H9 (cell line): ENCODE measurements around the gene SLC44A3. TPM values are rescaled to one million over a fixed set of nuclear protein-coding genes. Genes with fewer than 3 reads are reported as not detected.

Experiments
- DNase-seq: peaks from one replicate; pipeline ENCODE4 v3.0.0-alpha.2; 2017
- H2AFZ ChIP-seq: one replicate; pipeline ENCODE4 v1.6.1; 2013; ENCODE audit warnings: mild to moderate bottlenecking, low read length, control low read depth, moderate library complexity
- H2AK5ac ChIP-seq: 2 replicates; pipeline ENCODE4 v1.6.1; 2013; ENCODE audit warnings: low read length, control low read depth, mixed read lengths; ENCODE audit not compliant: insufficient read length
- H2BK120ac ChIP-seq: one replicate; pipeline ENCODE4 v1.6.1; 2013; ENCODE audit warnings: low read depth, mild to moderate bottlenecking, low read length, control low read depth, inconsistent platforms; ENCODE audit not compliant: poor library complexity, severe bottlenecking
- H2BK12ac ChIP-seq: 2 replicates; pipeline ENCODE4 v1.6.1; 2013; ENCODE audit warnings: low read length, control low read depth, mixed read lengths, low read depth; ENCODE audit not compliant: insufficient read length
- H2BK15ac ChIP-seq: 2 replicates; pipeline ENCODE4 v1.6.1; 2013; ENCODE audit warnings: low read depth, low read length, control low read depth
- H2BK20ac ChIP-seq: one replicate; pipeline ENCODE4 v1.6.1; 2013; ENCODE audit warnings: low read depth, mild to moderate bottlenecking, low read length, control low read depth, inconsistent platforms; ENCODE audit not compliant: poor library complexity, severe bottlenecking
- H2BK5ac ChIP-seq: 2 replicates; pipeline ENCODE4 v1.6.1; 2013; ENCODE audit warnings: low read length, control low read depth, mixed read lengths; ENCODE audit not compliant: insufficient read length
- H3K14ac ChIP-seq: 2 replicates; pipeline ENCODE4 v1.6.1; 2013; ENCODE audit warnings: low read length, control low read depth; ENCODE audit not compliant: insufficient read depth
- H3K18ac ChIP-seq: 2 replicates; pipeline ENCODE4 v1.6.1; 2013; ENCODE audit warnings: low read depth, mild to moderate bottlenecking, mixed read lengths, low read length, control low read depth; ENCODE audit not compliant: insufficient read length
- H3K23ac ChIP-seq: 2 replicates; pipeline ENCODE4 v1.6.1; 2013; ENCODE audit warnings: low read length, control low read depth, mixed read lengths, low read depth; ENCODE audit not compliant: insufficient read length
- H3K23me2 ChIP-seq: 2 replicates; pipeline ENCODE4 v1.6.1; 2013; ENCODE audit warnings: low read depth, mild to moderate bottlenecking, mixed read lengths, low read length, control low read depth; ENCODE audit not compliant: insufficient read length, poor library complexity, severe bottlenecking
- H3K27ac ChIP-seq: 2 replicates; pipeline ENCODE4 v1.5.1; 2013; ENCODE audit warnings: low read length, control low read depth, mixed read lengths, low read depth; ENCODE audit not compliant: insufficient read length
- H3K27me3 ChIP-seq: 2 replicates; pipeline ENCODE4 v1.6.1; 2013; ENCODE audit warnings: low read length, control low read depth, inconsistent platforms; ENCODE audit not compliant: insufficient read depth
- H3K4ac ChIP-seq: 2 replicates; pipeline ENCODE4 v1.6.1; 2013; ENCODE audit warnings: low read depth, mild to moderate bottlenecking, control low read depth, inconsistent platforms, low read length, moderate library complexity
- H3K4me1 ChIP-seq: 2 replicates; pipeline ENCODE4 v1.6.1; 2013; ENCODE audit warnings: low read length, control low read depth, inconsistent platforms; ENCODE audit not compliant: insufficient read depth
- H3K4me2 ChIP-seq: 2 replicates; pipeline ENCODE4 v1.6.1; 2013; ENCODE audit warnings: low read length, control low read depth, mixed read lengths; ENCODE audit not compliant: insufficient read length, insufficient read depth
- H3K56ac ChIP-seq: 2 replicates; pipeline ENCODE4 v1.6.1; 2013; ENCODE audit warnings: low read depth, mild to moderate bottlenecking, mixed read lengths, low read length, control low read depth; ENCODE audit not compliant: insufficient read length
- H3K79me1 ChIP-seq: 2 replicates; pipeline ENCODE4 v1.6.1; 2013; ENCODE audit warnings: low read depth, mild to moderate bottlenecking, moderate library complexity, low read length, control low read depth, inconsistent platforms; ENCODE audit not compliant: insufficient read depth, poor library complexity, severe bottlenecking
- H3K79me2 ChIP-seq: 2 replicates; pipeline ENCODE4 v1.6.1; 2013; ENCODE audit warnings: low read length, control low read depth, inconsistent platforms; ENCODE audit not compliant: insufficient read depth
- H3K9ac ChIP-seq: 2 replicates; pipeline ENCODE4 v1.6.1; 2013; ENCODE audit warnings: low read length, control low read depth, mixed read lengths; ENCODE audit not compliant: insufficient read length; ENCODE audit errors: extremely low read depth
- H3K9me3 ChIP-seq: one replicate; pipeline ENCODE4 v1.6.1; 2013; ENCODE audit warnings: low read depth, low read length, inconsistent platforms; ENCODE audit not compliant: control insufficient read depth
- H3T11ph ChIP-seq: one replicate; pipeline ENCODE4 v1.6.1; 2013; ENCODE audit warnings: mild to moderate bottlenecking, low read length, control low read depth, inconsistent platforms
- H4K20me1 ChIP-seq: one replicate; pipeline ENCODE4 v1.6.1; 2013; ENCODE audit not compliant: control insufficient read depth, insufficient read length, insufficient read depth
- H4K5ac ChIP-seq: 2 replicates; pipeline ENCODE4 v1.6.1; 2013; ENCODE audit warnings: low read depth, mild to moderate bottlenecking, mixed read lengths, low read length, control low read depth; ENCODE audit not compliant: insufficient read length
- H4K8ac ChIP-seq: replicated peaks from 2 replicates; pipeline ENCODE4 v1.6.1; 2013; ENCODE audit warnings: low read length, control low read depth, mixed read lengths, low read depth; ENCODE audit not compliant: insufficient read length
- H4K91ac ChIP-seq: 2 replicates; pipeline ENCODE4 v1.6.1; 2013; ENCODE audit warnings: low read depth, mild to moderate bottlenecking, moderate library complexity, mixed read lengths, low read length, control low read depth; ENCODE audit not compliant: insufficient read length
- H3K27ac Mint-ChIP-seq, 3 experiments: 2 replicates in 2 of 3; 3 replicates in 1 of 3; pipeline ENCODE4 v1.8.0; 2020 to 2021; ENCODE audit warnings: mixed read lengths in 3 of 3, mild to moderate bottlenecking in 1 of 3, moderate library complexity in 1 of 3
- H3K27me3 Mint-ChIP-seq: 2 replicates; pipeline ENCODE4 v1.8.0; 2021; ENCODE audit warnings: low read depth, mild to moderate bottlenecking, moderate library complexity, mixed read lengths
- H3K36me3 Mint-ChIP-seq, 3 experiments: 2 replicates in 2 of 3; 3 replicates in 1 of 3; pipeline ENCODE4 v1.8.0; 2020 to 2021; ENCODE audit warnings: low read depth in 3 of 3, mixed read lengths in 3 of 3; ENCODE audit not compliant: insufficient read depth in 1 of 3
- H3K4me1 Mint-ChIP-seq, 2 experiments: 2 replicates each; pipeline ENCODE4 v1.8.0; 2020; ENCODE audit warnings: mixed read lengths in 2 of 2
- H3K4me3 Mint-ChIP-seq, 2 experiments: 2 replicates in 1 of 2; 3 replicates in 1 of 2; pipeline ENCODE4 v1.8.0; 2020 to 2021; ENCODE audit warnings: mild to moderate bottlenecking in 2 of 2, mixed read lengths in 2 of 2, moderate library complexity in 1 of 2
- H3K9me3 Mint-ChIP-seq, 2 experiments: 2 replicates in 1 of 2; 3 replicates in 1 of 2; pipeline ENCODE4 v1.8.0; 2020; ENCODE audit warnings: mild to moderate bottlenecking in 2 of 2, mixed read lengths in 2 of 2, moderate library complexity in 1 of 2
- CTCF ChIP-seq: fragments of 200-600 bp; sonication (generic); conservative IDR thresholded peaks from 3 replicates; pipeline ENCODE4 v1.8.0; 2021; ENCODE audit warnings: antibody characterized with exemption, mild to moderate bottlenecking
- WGBS: extraction: QIAGEN DNeasy Blood & Tissue Kit; methylation state at CpG from one replicate; pipeline ENCODE4 v1.1.7; 2013; ENCODE audit warnings: missing lambda C conversion rate, low lambda C conversion rate, mixed read lengths; ENCODE audit not compliant: insufficient read length; ENCODE audit errors: extremely low coverage; 5-methylcytosine and 5-hydroxymethylcytosine counted together
- total RNA-seq: library from RNA; stranded (reverse); gene quantifications from 2 replicates; pipeline ENCODE4 v1.2.1, GENCODE V29; 2021

The SLC44A3 gene
- total RNA-seq, 1 experiment from 2014 or later, result 5.5 TPM

- no peak for TF ChIP-seq CTCF
- Mint-ChIP-seq H3K36me3 (peaks cover 2 to 7% (median 5%) of the 10 kb centered on the region in 3 experiments; a peak in 2 of 7 replicates), H3K4me1 (peaks cover 12 to 14% of the 10 kb centered on the region in 2 experiments), H3K9me3 (peaks cover 0 to 3% of the 10 kb centered on the region in 2 experiments; a peak in 1 of 5 replicates), H3K4me3 (no peak overlapping the region), H3K27ac (no peak overlapping the region; a peak in 1 of 7 replicates), H3K27me3 (peaks cover 4% of the 10 kb centered on the region)
- no peaks in the 10 kb centered on the region for H4K20me1 ChIP-seq
- no peak overlapping the region for H3K4ac ChIP-seq
- H2BK20ac ChIP-seq, result no peak overlapping the region
- H2BK12ac ChIP-seq, result no peak overlapping the region
- no peak overlapping the region for H4K8ac ChIP-seq
- no peak overlapping the region for H3K14ac ChIP-seq
- H3K56ac ChIP-seq, result no peak overlapping the region
- H3K79me2 ChIP-seq, result no peaks in the 10 kb centered on the region
- no peak for DNase-seq
- no peak overlapping the region for H3T11ph ChIP-seq
- H2BK5ac ChIP-seq, result no peak overlapping the region
- no peaks in the 10 kb centered on the region for H3K27me3 ChIP-seq
- no peak overlapping the region for H3K4me2 ChIP-seq
- H2AFZ ChIP-seq, result no peak overlapping the region
- H2BK15ac ChIP-seq, result no peak overlapping the region
- no peak overlapping the region for H3K23ac ChIP-seq
- no peak overlapping the region for H3K18ac ChIP-seq
- no CpG with 5 or more reads among the region's 5 CpGs for WGBS
- H4K5ac ChIP-seq, result no peak overlapping the region
- no peak overlapping the region for H3K27ac ChIP-seq
- H3K4me1 ChIP-seq, result no peaks in the 10 kb centered on the region
- no peak overlapping the region for H3K9ac ChIP-seq
- H2BK120ac ChIP-seq, result no peak overlapping the region
- no peaks in the 10 kb centered on the region for H3K9me3 ChIP-seq
- no peak overlapping the region for H2AK5ac ChIP-seq
- H4K91ac ChIP-seq, result no peak overlapping the region
- no peaks in the 10 kb centered on the region for H3K79me1 ChIP-seq
- no peaks in the 10 kb centered on the region for H3K23me2 ChIP-seq
These were observed 58.2 kb downstream of the SLC44A3 start for GRCh38 chr1:94878329-94878728.
